Measurements from ENCODE around the gene BACE1.
"Not testable (repeated sequence)": the region's sequence is repeated elsewhere in the genome, so short reads cannot be mapped to it uniquely, and the experiment has no call there.

BACE1 gene

GRCh38 chr11:117316197-117316961 lies at the start of gene BACE1:
BACE1 (minus strand) TSS chr11:117316256; CDS start chr11:117315795, 461 bp downstream.
- peak; percentile 92 for DNase-seq (ENCODE audit: low spot score)

GRCh38 chr11:117361432-117361831 lies 45.4 kb upstream of the BACE1 start:
- no peak for DNase-seq (ENCODE audit: low spot score)

GRCh38 chr11:117356126-117356890 lies 40.3 kb upstream of the BACE1 start:
- DNase-seq (ENCODE audit: low spot score) = no peak

GRCh38 chr11:117354550-117354949 lies 38.5 kb upstream of the BACE1 start:
- no peak for DNase-seq (ENCODE audit: low spot score)

- no peak for DNase-seq (ENCODE audit: low spot score)
These were observed 29.0 kb upstream of the BACE1 start for GRCh38 chr11:117345039-117345438.

- DNase-seq (ENCODE audit: low spot score) = no peak
These were observed 21.0 kb upstream of the BACE1 start for GRCh38 chr11:117337076-117337475.

- no peak for DNase-seq (ENCODE audit: low spot score)
These were observed 19.3 kb upstream of the BACE1 start for GRCh38 chr11:117335399-117335798.

GRCh38 chr11:117334896-117335295 lies 18.8 kb upstream of the BACE1 start:
- no peak for DNase-seq (ENCODE audit: low spot score)

GRCh38 chr11:117333917-117334316 lies 17.9 kb upstream of the BACE1 start:
- no peak for DNase-seq (ENCODE audit: low spot score)

GRCh38 chr11:117332843-117333242 lies 16.8 kb upstream of the BACE1 start:
- no peak for DNase-seq (ENCODE audit: low spot score)

- DNase-seq (ENCODE audit: low spot score) = peak; percentile 54
These were observed 12.4 kb upstream of the BACE1 start for GRCh38 chr11:117328375-117329010.

- peak; percentile 94 for DNase-seq (ENCODE audit: low spot score)
These were observed 11.7 kb upstream of the BACE1 start, which contains the start of gene CEP164 for GRCh38 chr11:117327567-117328374. CEP164 (plus strand) TSS chr11:117327854; CDS start chr11:117338587, 10,733 bp downstream.

- DNase-seq (ENCODE audit: low spot score) = not testable (repeated sequence)
These were observed 11.2 kb upstream of the BACE1 start for GRCh38 chr11:117327255-117327566.

GRCh38 chr11:117319214-117319840 lies 3.3 kb upstream of the BACE1 start:
- DNase-seq (ENCODE audit: low spot score) = no peak

GRCh38 chr11:117318738-117319137 lies 2.7 kb upstream of the BACE1 start:
- DNase-seq (ENCODE audit: low spot score) = no peak

GRCh38 chr11:117315285-117316196 lies 515 bp downstream of the BACE1 start:
- no peak for DNase-seq (ENCODE audit: low spot score)

- DNase-seq (ENCODE audit: low spot score) = no peak
These were observed 1.2 kb downstream of the BACE1 start for GRCh38 chr11:117314840-117315239.

GRCh38 chr11:117313828-117314768 lies 2.0 kb downstream of the BACE1 start:
- no peak for DNase-seq (ENCODE audit: low spot score)

GRCh38 chr11:117313091-117313490 lies 3.0 kb downstream of the BACE1 start:
- DNase-seq (ENCODE audit: low spot score) = no peak

Data from ecto neural progenitor cell (in vitro differentiated cells).